Pancreas (tissue), 10 donors: ENCODE results near the gene ROR2. TPM values are rescaled to one million over a fixed set of nuclear protein-coding genes. Genes with fewer than 3 reads are reported as not detected.

Source experiments
- ATAC-seq, 4 donors: fragments of 200-7000 bp; cut with Tn5 transposase; one replicate each; pipeline versions ENCODE4 v1.8.0 to v1.9.1; 2020; ENCODE audit warnings: mild to moderate bottlenecking in 4 of 4, moderate library complexity in 4 of 4
- DNase-seq, 6 donors: peaks; one replicate each; pipeline ENCODE4 v3.0.0-alpha.2; 2020
- FAIRE-seq: peaks from 2 replicates; lab custom pipeline; 2012; peaks lifted over from hg19 to GRCh38; lab: Jason Lieb, UNC
- H3K27ac ChIP-seq, 4 donors: fragments of 200-600 bp; sonication (generic); 1 replicate in 3 of 4; 2 replicates in 1 of 4; pipeline versions ENCODE4 v1.5.0 to v1.8.0; 2020
- H3K27me3 ChIP-seq, 4 donors: fragments of 200-600 bp; one replicate each; pipeline ENCODE4 v1.8.0; 2021
- H3K36me3 ChIP-seq, 3 donors: fragments of 200-600 bp; sonication (generic) in 1 of 3; one replicate each; pipeline versions ENCODE4 v1.5.0 to v1.8.0; 2020 to 2021
- H3K4me1 ChIP-seq, 3 donors: fragments of 200-600 bp; one replicate each; pipeline ENCODE4 v1.8.0; 2021
- H3K4me3 ChIP-seq, 4 donors: fragments of 200-600 bp; sonication (generic) in 2 of 4; one replicate each; pipeline versions ENCODE4 v1.5.0 to v1.8.0; 2020 to 2021
- H3K9me3 ChIP-seq, 4 donors: fragments of 200-600 bp; one replicate each; pipeline ENCODE4 v1.8.0; 2021
- WGBS, 2 donors: extraction: QIAGEN DNeasy Blood & Tissue Kit; methylation state at CpG; one replicate each; pipeline ENCODE4 v1.1.7; 2013; 5-methylcytosine and 5-hydroxymethylcytosine counted together
- intact Hi-C, 3 donors: fragments of 100-400 bp; cut with DNase I; formaldehyde crosslinking; loops; one replicate each; pipeline versions ENCODE4 v1.11.1 to v1.14.2; 2022
- polyA plus RNA-seq, 2 donors: library from polyadenylated mRNA; stranded (reverse); fragments of 200-250 nt; gene quantifications; one replicate each; pipeline ENCODE4 v1.2.3, GENCODE V29; 2013
- total RNA-seq, 6 donors: library from RNA; stranded (reverse); fragmentation: NEBNext Ultra II Directional in 4 of 6; extraction: Animal tissue kit (Norgen Biotek cat#: 25700) in 4 of 6; gene quantifications; one replicate each; pipeline versions ENCODE4 v1.2.1 to v1.2.4, GENCODE V29; 2021 to 2023
- TF ChIP-seq, protein P1 (sequence below), 4 donors: fragments of 200-600 bp; sonication (generic) in 3 of 4; IDR thresholded peaks; one replicate each; pipeline versions ENCODE4 v1.5.0 to v1.8.0; 2021; ENCODE audit warnings: antibody characterized with exemption in 4 of 4
- donor health status: healthy with polysubstance abuse.
- donor health status: DM: no; HTN: no; CAD: no; lungs with moderate emphysema.
- donor health status: DM: no; HTN: no; CAD: no.
- donor health status: control.
- donor health status: control.
- donor health status: Bipolar disorder and iron deficiency.
- donor health status: DM: yes; HTN: yes; CAD: no.
- donor health status: DM: no; HTN: no; CAD: no.
- donor health status: DM: no; HTN: no; CAD: no.
- donor health status: DM: yes; HTN: yes; CAD: no.

ROR2 gene
- total and polyA plus RNA-seq, 8 donors = 0.67 to 6.3 (median 1.2) TPM

DNA sequence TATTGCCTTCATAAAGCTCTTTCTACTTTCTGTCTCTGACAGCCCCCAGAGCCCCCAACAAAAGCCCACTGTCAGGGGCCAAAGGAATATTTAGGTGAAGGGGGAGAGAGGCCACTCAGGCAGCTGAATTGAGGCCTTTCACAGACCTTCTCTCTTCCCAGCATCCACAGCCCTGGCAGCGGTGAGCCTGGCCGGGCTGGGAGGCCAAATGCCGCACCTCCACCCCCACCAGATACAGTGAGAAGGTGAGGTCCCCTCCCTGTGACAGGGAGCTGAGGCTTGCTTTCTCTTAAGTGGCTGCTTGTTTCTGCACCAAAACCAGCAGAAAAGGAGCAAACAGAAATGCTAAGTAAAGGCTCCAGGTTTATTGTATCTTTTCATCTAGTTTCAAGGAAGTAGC is 168.1 kb downstream of the ROR2 start:
- DNase-seq (no peak), ATAC-seq (no peak), FAIRE-seq (no peak)
- Histone ChIP-seq H3K4me1 (no peaks in the 10 kb centered on the region), H3K27me3 (no peaks in the 10 kb centered on the region), H3K27ac (no peak overlapping the region), H3K9me3 (no peaks in the 10 kb centered on the region), H3K36me3 (no peaks in the 10 kb centered on the region), H3K4me3 (no peak overlapping the region)
- TF ChIP-seq, protein P1, sequence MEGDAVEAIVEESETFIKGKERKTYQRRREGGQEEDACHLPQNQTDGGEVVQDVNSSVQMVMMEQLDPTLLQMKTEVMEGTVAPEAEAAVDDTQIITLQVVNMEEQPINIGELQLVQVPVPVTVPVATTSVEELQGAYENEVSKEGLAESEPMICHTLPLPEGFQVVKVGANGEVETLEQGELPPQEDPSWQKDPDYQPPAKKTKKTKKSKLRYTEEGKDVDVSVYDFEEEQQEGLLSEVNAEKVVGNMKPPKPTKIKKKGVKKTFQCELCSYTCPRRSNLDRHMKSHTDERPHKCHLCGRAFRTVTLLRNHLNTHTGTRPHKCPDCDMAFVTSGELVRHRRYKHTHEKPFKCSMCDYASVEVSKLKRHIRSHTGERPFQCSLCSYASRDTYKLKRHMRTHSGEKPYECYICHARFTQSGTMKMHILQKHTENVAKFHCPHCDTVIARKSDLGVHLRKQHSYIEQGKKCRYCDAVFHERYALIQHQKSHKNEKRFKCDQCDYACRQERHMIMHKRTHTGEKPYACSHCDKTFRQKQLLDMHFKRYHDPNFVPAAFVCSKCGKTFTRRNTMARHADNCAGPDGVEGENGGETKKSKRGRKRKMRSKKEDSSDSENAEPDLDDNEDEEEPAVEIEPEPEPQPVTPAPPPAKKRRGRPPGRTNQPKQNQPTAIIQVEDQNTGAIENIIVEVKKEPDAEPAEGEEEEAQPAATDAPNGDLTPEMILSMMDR (IDR thresholded peaks at IDR 0.05) = no peak
- 85 to 86% methylated on average over 3 of the region's 3 CpGs for WGBS, 2 donors
- intact Hi-C loops = no loop called here

DNA sequence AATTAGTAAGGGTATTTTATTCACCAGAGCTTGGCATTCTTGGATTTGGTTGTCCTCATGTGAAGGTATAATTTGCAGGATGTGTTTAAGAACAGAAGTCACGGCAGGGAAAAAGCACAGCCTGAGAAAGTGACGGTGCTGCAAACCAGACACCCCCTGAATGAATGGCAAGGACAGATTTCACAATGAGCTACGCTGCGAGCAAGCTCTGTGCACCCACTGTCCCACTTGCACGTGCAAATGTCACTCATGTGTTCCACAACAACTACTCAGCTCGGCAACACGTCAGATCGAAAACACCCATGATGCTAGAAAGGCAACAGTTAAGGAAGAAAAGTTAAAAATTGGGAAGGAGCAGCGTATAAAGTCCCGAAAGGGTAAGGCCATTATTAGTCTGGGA is 168.9 kb downstream of the ROR2 start:
- H3K27me3 ChIP-seq = no peaks in the 10 kb centered on the region
- no peak for ATAC-seq
- H3K9me3 ChIP-seq = no peaks in the 10 kb centered on the region
- TF ChIP-seq, protein P1 (IDR thresholded peaks at IDR 0.05) = no peak
- H3K4me1 ChIP-seq = no peaks in the 10 kb centered on the region
- no peak overlapping the region for H3K27ac ChIP-seq
- no peak for DNase-seq
- intact Hi-C loops = no loop called here
- H3K4me3 ChIP-seq = no peak overlapping the region
- 79 to 84% methylated on average over 10 of the region's 10 CpGs for WGBS, 2 donors
- FAIRE-seq = no peak
- no peaks in the 10 kb centered on the region for H3K36me3 ChIP-seq

DNA sequence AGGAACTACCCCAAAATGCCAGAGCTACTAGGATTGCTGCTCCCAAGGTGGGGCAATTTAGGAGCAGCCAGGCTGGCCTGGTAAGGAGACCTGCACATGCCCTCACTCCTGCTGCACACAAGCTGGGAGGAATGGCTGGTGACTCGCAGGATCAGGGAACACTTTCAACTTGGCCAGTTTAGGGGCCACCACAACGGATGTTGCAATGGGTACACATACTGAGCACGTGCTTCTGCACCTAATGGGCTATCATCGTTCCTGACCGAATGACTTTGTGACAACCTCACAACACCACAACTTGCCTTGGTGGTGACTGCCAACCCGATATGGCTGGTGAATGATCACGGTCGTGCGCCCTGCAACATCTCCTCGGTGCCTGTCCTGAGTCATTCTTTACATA is 172.0 kb downstream of the ROR2 start:
- H3K4me1 ChIP-seq = no peaks in the 10 kb centered on the region
- no peaks in the 10 kb centered on the region for H3K36me3 ChIP-seq
- 78 to 86% methylated on average over 10 of the region's 10 CpGs for WGBS, 2 donors
- no peaks in the 10 kb centered on the region for H3K9me3 ChIP-seq
- no peak for ATAC-seq
- no peaks in the 10 kb centered on the region for H3K27me3 ChIP-seq
- intact Hi-C loops = no loop called here
- no peak overlapping the region for H3K27ac ChIP-seq
- no peak overlapping the region for H3K4me3 ChIP-seq
- TF ChIP-seq, protein P1 (IDR thresholded peaks at IDR 0.05) = no peak
- no peak for DNase-seq
- no peak for FAIRE-seq

DNA sequence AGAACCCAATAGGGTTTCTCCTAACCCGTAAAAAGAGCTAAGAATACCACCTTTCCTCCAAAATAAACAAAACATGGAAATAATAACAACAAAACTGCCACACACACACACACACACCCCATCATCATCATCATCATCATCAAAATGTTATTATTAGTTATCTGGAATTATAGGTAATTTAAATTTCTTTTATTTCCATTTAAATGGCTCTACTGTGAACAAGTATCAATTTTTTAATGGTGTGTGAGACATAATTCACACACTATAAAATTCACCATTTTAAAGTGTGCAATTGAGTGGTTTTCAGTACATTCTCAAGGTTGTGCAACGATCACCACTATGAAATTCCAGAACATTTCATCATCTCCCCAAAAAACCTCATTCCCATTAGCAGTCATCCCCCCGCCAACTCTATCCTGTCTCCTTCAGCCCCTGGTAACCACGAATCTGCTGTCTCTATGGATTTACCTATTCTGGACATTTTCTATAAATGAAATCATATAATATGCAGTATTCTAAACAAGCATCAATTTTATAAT is 172.7 kb downstream of the ROR2 start:
- Histone ChIP-seq H3K36me3 (no peaks in the 10 kb centered on the region), H3K4me3 (no peak overlapping the region), H3K9me3 (no peaks in the 10 kb centered on the region), H3K27ac (no peak overlapping the region), H3K27me3 (no peaks in the 10 kb centered on the region), H3K4me1 (no peaks in the 10 kb centered on the region)
- DNase-seq = no peak
- intact Hi-C loops = no loop called here
- FAIRE-seq = no peak
- ATAC-seq = peak in 1 of 4 donors; percentile 11
- TF ChIP-seq, protein P1 (IDR thresholded peaks at IDR 0.05) = no peak
- 52 to 60% methylated on average over 4 of the region's 4 CpGs for WGBS, 2 donors

DNA sequence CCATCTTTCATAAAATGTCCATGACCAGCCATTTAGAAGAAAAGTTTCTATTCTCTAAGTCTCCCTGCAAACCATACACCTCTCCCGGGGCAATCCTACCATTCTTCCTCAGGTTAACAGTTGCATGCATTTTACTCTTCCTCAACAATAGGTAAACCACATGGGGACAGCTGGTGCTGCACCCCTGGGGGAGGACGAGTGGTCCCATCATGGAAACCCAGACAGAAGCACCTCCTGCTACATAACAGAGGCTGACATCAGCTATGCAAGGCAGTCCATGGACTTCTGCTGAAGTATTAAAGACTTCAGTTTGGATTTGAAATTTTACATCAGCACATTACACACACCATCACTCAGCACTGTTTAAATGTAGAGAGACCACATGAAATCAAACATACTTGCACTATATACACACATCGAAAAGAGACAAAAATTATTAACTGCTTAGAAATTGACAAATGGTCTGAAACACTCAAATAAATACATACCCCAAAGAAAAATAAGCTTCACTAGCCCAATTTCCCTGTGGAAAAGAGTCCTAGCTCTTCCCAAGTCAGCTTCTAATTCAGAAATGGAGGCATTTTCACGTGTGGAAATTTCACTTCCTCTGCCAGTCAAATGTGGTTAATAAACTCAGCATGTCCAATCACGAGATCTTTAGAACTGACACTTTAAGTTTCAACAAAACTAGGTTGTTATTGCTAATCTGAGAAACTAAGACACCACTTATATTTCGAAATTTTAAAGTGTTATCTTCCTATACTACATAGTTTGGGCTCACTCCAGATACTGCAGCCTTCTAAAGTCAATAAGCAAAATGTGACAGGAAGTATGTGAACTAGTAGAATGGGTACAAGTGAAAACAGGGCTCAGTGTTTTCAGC is 173.4 kb downstream of the ROR2 start:
- no peak for FAIRE-seq

More for the DNA sequence above, 173.4 kb downstream of the ROR2 start:
- ATAC-seq = no peak
- no peaks in the 10 kb centered on the region for H3K27me3 ChIP-seq
- TF ChIP-seq, protein P1 (IDR thresholded peaks at IDR 0.05) = no peak
- no peak overlapping the region for H3K27ac ChIP-seq
- H3K4me3 ChIP-seq = no peak overlapping the region
- H3K36me3 ChIP-seq = no peaks in the 10 kb centered on the region
- no peaks in the 10 kb centered on the region for H3K4me1 ChIP-seq
- no peaks in the 10 kb centered on the region for H3K9me3 ChIP-seq
- WGBS, 2 donors = 48 to 57% methylated on average over 6 of the region's 6 CpGs
- intact Hi-C loops = no loop called here
- DNase-seq = no peak
